ENCODE measurements around the gene CDCA8. TPM values are rescaled to one million over a fixed set of nuclear protein-coding genes. Genes with fewer than 3 reads are reported as not detected.
"Not testable (repeated sequence)": the region's sequence is repeated elsewhere in the genome, so short reads cannot be mapped to it uniquely, and the experiment has no call there.

CDCA8 gene
- polyA plus RNA-seq, 1 experiment = 9.6 TPM

DNA sequence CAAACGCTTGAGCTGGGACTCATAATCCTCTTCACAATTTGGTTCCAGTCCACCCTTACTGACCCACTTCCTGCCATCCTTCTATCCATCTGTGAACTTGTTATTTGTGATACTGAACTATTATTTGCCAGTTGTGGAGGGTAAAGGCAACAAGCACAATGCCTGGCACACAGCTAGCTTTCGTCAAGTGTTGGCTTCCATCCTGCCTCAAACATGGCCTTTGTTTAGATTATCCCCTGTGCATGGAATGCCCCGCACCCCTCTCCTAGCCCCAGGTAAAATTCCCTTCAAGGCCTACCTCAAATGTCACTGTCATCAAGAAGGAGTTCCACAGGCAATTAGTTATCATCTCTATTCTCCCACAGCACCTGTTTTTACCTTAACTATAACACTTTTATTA is 11.4 kb upstream of the CDCA8 start:
- no peak for TF ChIP-seq CTCF (IDR thresholded peaks at IDR 0.05; ENCODE audit: low read depth, low read length)
- Histone ChIP-seq H3K9me3 (ENCODE audit: control insufficient read depth, insufficient read depth, low read length) (no peaks in the 10 kb centered on the region), H3K27me3 (ENCODE audit: control insufficient read depth, insufficient read depth, low read length) (peaks cover 17% of the 10 kb centered on the region), H3K4me3 (ENCODE audit: low read depth, low read length) (no peak overlapping the region), H3K27ac (ENCODE audit: low read depth, low read length) (no peak overlapping the region)
- CTCF ChIA-PET = interaction anchor here (0.5 to 13.0 kb wide), 16 partner anchors 9 to 1165 kb away, joined by 3 to 378 read pairs (median 6); partner anchors contain the start of genes CDCA8 and GNL2
- POLR2A ChIA-PET = no interaction called here
- no peak for DNase-seq (ENCODE audit: low read depth, low spot score)

DNA sequence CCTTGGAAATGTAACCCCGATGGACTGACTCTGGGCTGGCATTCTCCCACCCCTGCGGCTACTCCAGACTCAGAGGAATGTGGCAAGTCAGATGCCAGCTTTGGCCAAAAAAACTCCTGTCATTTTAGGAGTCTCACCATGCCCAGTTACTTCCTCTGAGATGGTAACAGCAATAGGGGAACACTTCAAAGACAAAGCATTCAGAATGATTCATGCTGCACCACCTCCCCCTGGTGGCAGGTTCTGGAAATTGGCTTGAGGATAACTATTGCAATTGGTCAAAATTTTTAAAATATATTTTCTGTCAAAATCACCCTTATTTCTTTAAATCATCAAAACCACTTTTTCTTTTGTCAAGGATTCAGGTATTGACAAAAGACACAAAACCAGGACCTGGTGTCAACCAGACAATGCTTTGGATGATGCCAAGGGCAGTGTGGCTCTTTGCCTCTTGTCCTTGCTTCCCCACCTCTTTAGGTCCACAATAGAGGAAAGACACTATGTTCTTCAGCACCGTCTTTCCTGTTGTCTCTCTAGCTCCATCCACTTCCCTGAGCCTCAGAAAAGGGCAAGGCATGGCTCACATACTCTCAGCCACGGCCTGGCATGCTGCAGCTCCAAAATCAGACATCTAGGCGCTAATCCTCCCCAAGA is 9.9 kb upstream of the CDCA8 start:
- ChIA-PET POLR2A (interaction anchor here (0.6 to 1.0 kb wide), 2 partner anchors 79 to 83 kb away, joined by 3 to 9 read pairs; no protein-coding TSS in a partner anchor), CTCF (interaction anchor here (0.5 to 13.0 kb wide), 47 partner anchors 8 to 1167 kb away, joined by 3 to 378 read pairs (median 4); partner anchors contain the start of genes CDCA8, GNL2, MEAF6 and RSPO1)
- peak; percentile 94 for TF ChIP-seq CTCF (IDR thresholded peaks at IDR 0.05; ENCODE audit: low read depth, low read length)
- peaks cover 4% of the 10 kb centered on the region for H3K27me3 ChIP-seq (ENCODE audit: control insufficient read depth, insufficient read depth, low read length)
- H3K9me3 ChIP-seq (ENCODE audit: control insufficient read depth, insufficient read depth, low read length) = no peaks in the 10 kb centered on the region
- peak; percentile 37 for DNase-seq (ENCODE audit: low read depth, low spot score)
- no peak overlapping the region for H3K4me3 ChIP-seq (ENCODE audit: low read depth, low read length)
- no peak overlapping the region for H3K27ac ChIP-seq (ENCODE audit: low read depth, low read length)

GRCh38 chr1:37684182-37684581 is 8.1 kb upstream of the CDCA8 start:
- POLR2A ChIA-PET; DNase-seq (ENCODE audit: low read depth, low spot score); H3K27ac ChIP-seq (ENCODE audit: low read depth, low read length); H3K9me3 ChIP-seq (ENCODE audit: control insufficient read depth, insufficient read depth, low read length); H3K27me3 ChIP-seq (ENCODE audit: control insufficient read depth, insufficient read depth, low read length); H3K4me3 ChIP-seq (ENCODE audit: low read depth, low read length): not testable (repeated sequence)
- CTCF ChIA-PET = interaction anchor here (0.7 to 13.0 kb wide), 9 partner anchors 8 to 1168 kb away, joined by 3 to 378 read pairs (median 12); partner anchors contain the start of genes CDCA8 and MEAF6

DNA sequence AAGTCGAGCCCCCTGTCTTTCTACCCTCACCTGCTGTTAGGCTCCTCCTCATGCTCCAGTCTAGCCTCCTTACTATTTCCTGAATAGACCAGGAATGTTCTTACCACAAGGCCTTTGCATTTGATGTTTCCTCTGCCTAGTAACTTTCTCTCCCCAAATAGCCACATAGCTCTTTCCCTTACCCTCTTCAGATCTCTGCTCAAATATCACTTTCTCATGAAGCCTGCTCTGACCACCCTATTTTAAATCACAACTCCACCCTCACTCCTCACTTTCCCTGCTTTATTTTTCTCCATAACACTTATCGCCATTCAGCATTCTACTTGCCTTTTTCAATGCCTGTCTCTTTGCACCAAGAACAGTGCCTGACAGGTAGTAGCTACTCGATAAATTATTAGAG is 6.6 kb upstream of the CDCA8 start:
- DNase-seq (ENCODE audit: low read depth, low spot score) = no peak
- H3K27me3 ChIP-seq (ENCODE audit: control insufficient read depth, insufficient read depth, low read length) = no peaks in the 10 kb centered on the region
- no peak overlapping the region for H3K4me3 ChIP-seq (ENCODE audit: low read depth, low read length)
- TF ChIP-seq CTCF (IDR thresholded peaks at IDR 0.05; ENCODE audit: low read depth, low read length) = no peak
- ChIA-PET POLR2A (interaction anchor here (0.6 kb wide), 1 partner anchor 289 kb away, joined by 3 read pairs; no protein-coding TSS in a partner anchor), CTCF (interaction anchor here (1.0 to 13.0 kb wide), 5 partner anchors 11 to 198 kb away, joined by 3 to 378 read pairs (median 4); partner anchors contain the start of genes MEAF6 and MTF1)
- no peak overlapping the region for H3K27ac ChIP-seq (ENCODE audit: low read depth, low read length)
- no peaks in the 10 kb centered on the region for H3K9me3 ChIP-seq (ENCODE audit: control insufficient read depth, insufficient read depth, low read length)

DNA sequence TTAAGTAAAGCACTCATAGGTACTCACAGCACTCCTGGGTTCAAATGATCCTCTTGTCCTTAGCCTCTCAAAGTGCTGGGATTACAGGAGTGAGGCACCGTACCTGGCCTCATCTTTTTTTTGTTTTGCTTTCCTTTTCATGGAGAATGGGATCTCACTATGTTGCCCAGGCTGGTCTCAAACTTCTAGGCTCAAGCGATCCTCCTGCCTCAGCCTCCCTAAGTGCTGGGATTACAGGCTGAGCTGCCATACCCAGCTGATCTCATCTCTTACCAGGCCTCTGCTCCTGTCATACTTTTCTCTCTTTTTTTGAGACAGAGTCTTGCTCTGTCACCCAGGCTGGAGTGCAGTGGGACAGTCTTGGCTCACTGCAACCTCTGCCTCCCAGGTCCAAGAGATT is 4.6 kb upstream of the CDCA8 start:
- H3K27ac ChIP-seq (ENCODE audit: low read depth, low read length); H3K4me3 ChIP-seq (ENCODE audit: low read depth, low read length); H3K9me3 ChIP-seq (ENCODE audit: control insufficient read depth, insufficient read depth, low read length); CTCF ChIA-PET; DNase-seq (ENCODE audit: low read depth, low spot score); H3K27me3 ChIP-seq (ENCODE audit: control insufficient read depth, insufficient read depth, low read length); POLR2A ChIA-PET: not testable (repeated sequence)

GRCh38 chr1:37688926-37689325 is 3.4 kb upstream of the CDCA8 start:
- POLR2A ChIA-PET = interaction anchor here (0.6 kb wide), 1 partner anchor 91 kb away, joined by 4 read pairs; no protein-coding TSS in a partner anchor
- H3K27ac ChIP-seq (ENCODE audit: low read depth, low read length) = no peak overlapping the region
- H3K4me3 ChIP-seq (ENCODE audit: low read depth, low read length) = peak overlapping the region; percentile 91
- CTCF ChIA-PET = interaction anchor here (0.9 to 2.3 kb wide), 3 partner anchors 86 to 202 kb away, joined by 3 to 18 read pairs (median 4); no protein-coding TSS in a partner anchor
- TF ChIP-seq CTCF (IDR thresholded peaks at IDR 0.05; ENCODE audit: low read depth, low read length) = no peak
- H3K27me3 ChIP-seq (ENCODE audit: control insufficient read depth, insufficient read depth, low read length) = no peaks in the 10 kb centered on the region
- H3K9me3 ChIP-seq (ENCODE audit: control insufficient read depth, insufficient read depth, low read length) = no peaks in the 10 kb centered on the region; the same call in 1 of the 2 replicates
- DNase-seq (ENCODE audit: low read depth, low spot score) = no peak
